PC-3 (cell line): ENCODE results near the gene MCCC1.

Experiments
- CTCF ChIP-seq: fragments of 300-600 bp; sonication (generic); conservative IDR thresholded peaks from 2 replicates; pipeline ENCODE4 v1.5.1; 2017; ENCODE audit warnings: antibody characterized with exemption, low read depth, mild to moderate bottlenecking, low read length
- EZH2 ChIP-seq: fragments of 300-600 bp; sonication (generic); IDR thresholded peaks from one replicate; pipeline ENCODE4 v1.6.1; 2017; ENCODE audit warnings: antibody characterized with exemption, mild to moderate bottlenecking, low read length; ENCODE audit not compliant: unreplicated experiment
- EZH2phosphoT487 ChIP-seq: fragments of 300-600 bp; sonication (generic); IDR thresholded peaks from 2 replicates; pipeline ENCODE4 v1.6.1; 2018; ENCODE audit warnings: mild to moderate bottlenecking, antibody characterized with exemption, low read length, borderline replicate concordance

- TF ChIP-seq CTCF = no peak
- no peak for TF ChIP-seq EZH2
- TF ChIP-seq EZH2phosphoT487 = no peak
Observed at GRCh38 chr3:183116025-183116614, 16.8 kb upstream of the MCCC1 start.
